AG09309 (cell line): ENCODE data around the gene G0S2.

Source experiments
- DNase-seq: peaks from one replicate; pipeline ENCODE4 v3.0.0-alpha.2; 2010; ENCODE audit warnings: low read depth
- H3K4me3 ChIP-seq: 2 replicates; pipeline ENCODE4 v1.5.1; 2011; ENCODE audit warnings: mild to moderate bottlenecking, low read depth, low read length, moderate library complexity; ENCODE audit not compliant: control insufficient read depth
- CTCF ChIP-seq: IDR thresholded peaks from 2 replicates; pipeline ENCODE4 v1.5.1; 2011; ENCODE audit warnings: mild to moderate bottlenecking, low read depth, low read length, inconsistent platforms; ENCODE audit not compliant: insufficient read depth, control insufficient read depth; ENCODE audit errors: missing control alignments

G0S2 gene

GRCh38 chr1:209678981-209679539 lies 3.8 kb downstream of the G0S2 start:
- no peak for DNase-seq
- no peak for TF ChIP-seq CTCF
- no peak overlapping the region for H3K4me3 ChIP-seq

GRCh38 chr1:209685821-209686220 lies 10.6 kb downstream of the G0S2 start:
- TF ChIP-seq CTCF: no peak
- no peak for DNase-seq

GRCh38 chr1:209686322-209686721 lies 11.1 kb downstream of the G0S2 start:
- TF ChIP-seq CTCF: no peak
- H3K4me3 ChIP-seq: no peak overlapping the region
- DNase-seq: no peak

More at GRCh38 chr1:209685821-209686220, 10.6 kb downstream of the G0S2 start:
- no peak overlapping the region for H3K4me3 ChIP-seq

GRCh38 chr1:209688746-209689234 lies 13.6 kb downstream of the G0S2 start:
- TF ChIP-seq CTCF: no peak
- DNase-seq: no peak

GRCh38 chr1:209689477-209689876 lies 14.3 kb downstream of the G0S2 start:
- DNase-seq: no peak
- H3K4me3 ChIP-seq: no peak overlapping the region
- TF ChIP-seq CTCF: no peak

More at GRCh38 chr1:209688746-209689234, 13.6 kb downstream of the G0S2 start:
- no peak overlapping the region for H3K4me3 ChIP-seq

- TF ChIP-seq CTCF: no peak
- no peak overlapping the region for H3K4me3 ChIP-seq
- no peak for DNase-seq
Observed at GRCh38 chr1:209691237-209691636, 16.0 kb downstream of the G0S2 start.

- H3K4me3 ChIP-seq: no peak overlapping the region
- no peak for TF ChIP-seq CTCF
- DNase-seq: no peak
Observed at GRCh38 chr1:209692296-209692695, 17.1 kb downstream of the G0S2 start.
